ENCODE results near the gene AKAP14. TPM values are rescaled to one million over a fixed set of nuclear protein-coding genes. Genes with fewer than 3 reads are reported as not detected.
"Not testable (repeated sequence)": the region's sequence is repeated elsewhere in the genome, so short reads cannot be mapped to it uniquely, and the experiment has no call there.

The AKAP14 gene
- total RNA-seq, 2 donors from 2014 or later: not detected

GRCh38 chrX:119899125-119899524, 3.4 kb downstream of the AKAP14 start:
- DNase-seq: peak in 1 of 4 donors; percentile 3
- no peak for TF ChIP-seq POLR2A (IDR thresholded peaks at IDR 0.05)
- TF ChIP-seq CTCF (IDR thresholded peaks at IDR 0.05): no peak
- H3K36me3 ChIP-seq (replicated peaks in 1 of 2; ENCODE audit: insufficient read depth in 1 of 2, low read depth in 2 of 2): no peaks in the 10 kb centered on the region
- no peak for ATAC-seq
- no peaks in the 10 kb centered on the region for H3K4me1 ChIP-seq
- H3K27ac ChIP-seq: no peak overlapping the region
- WGBS, 2 donors: 29% methylated on average over 2 of the region's 2 CpGs; no CpG with 5 or more reads in 1 of the 2 donors
- no peak overlapping the region for H3K4me3 ChIP-seq
- intact Hi-C loops (cut with DNase I): no loop called here
- H3K27me3 ChIP-seq: no peaks in the 10 kb centered on the region
- no peaks in the 10 kb centered on the region for H3K9me3 ChIP-seq

GRCh38 chrX:119900976-119901375, 5.3 kb downstream of the AKAP14 start:
- intact Hi-C loops (cut with DNase I): no loop called here
- H3K27me3 ChIP-seq: no peaks in the 10 kb centered on the region
- H3K4me3 ChIP-seq: no peak overlapping the region
- WGBS, 2 donors: 45 to 73% methylated on average over 1 of the region's 1 CpG
- H3K9me3 ChIP-seq: no peaks in the 10 kb centered on the region
- H3K27ac ChIP-seq: no peak overlapping the region
- no peaks in the 10 kb centered on the region for H3K4me1 ChIP-seq
- TF ChIP-seq POLR2A (IDR thresholded peaks at IDR 0.05) (no peak), CTCF (IDR thresholded peaks at IDR 0.05) (no peak)
- H3K36me3 ChIP-seq (replicated peaks in 1 of 2; ENCODE audit: insufficient read depth in 1 of 2, low read depth in 2 of 2): no peaks in the 10 kb centered on the region
- no peak for DNase-seq
- no peak for ATAC-seq

- Histone ChIP-seq H3K36me3 (replicated peaks in 1 of 2; ENCODE audit: insufficient read depth in 1 of 2, low read depth in 2 of 2) (no peaks in the 10 kb centered on the region), H3K27me3 (no peaks in the 10 kb centered on the region), H3K4me1 (no peaks in the 10 kb centered on the region), H3K4me3 (no peak overlapping the region), H3K9me3 (no peaks in the 10 kb centered on the region), H3K27ac (no peak overlapping the region)
- WGBS, 2 donors: 83 to 93% methylated on average over 4 to 5 of the region's 5 CpGs
- ATAC-seq (no peak), DNase-seq (no peak)
- TF ChIP-seq CTCF (IDR thresholded peaks at IDR 0.05) (no peak), POLR2A (IDR thresholded peaks at IDR 0.05) (no peak)
- intact Hi-C loops (cut with DNase I): no loop called here
These were observed 20.6 kb downstream of the AKAP14 start for GRCh38 chrX:119916310-119916709.

GRCh38 chrX:119917877-119918276, 22.2 kb downstream of the AKAP14 start:
- TF ChIP-seq POLR2A (IDR thresholded peaks at IDR 0.05) (no peak), CTCF (IDR thresholded peaks at IDR 0.05) (no peak)
- ATAC-seq (no peak), DNase-seq (no peak)
- Histone ChIP-seq H3K4me1 (no peaks in the 10 kb centered on the region), H3K27ac (no peak overlapping the region), H3K4me3 (no peak overlapping the region), H3K27me3 (no peaks in the 10 kb centered on the region), H3K9me3 (no peaks in the 10 kb centered on the region), H3K36me3 (replicated peaks in 1 of 2; ENCODE audit: insufficient read depth in 1 of 2, low read depth in 2 of 2) (no peaks in the 10 kb centered on the region)
- intact Hi-C loops (cut with DNase I): no loop called here
- WGBS, 2 donors: 88 to 90% methylated on average over 2 of the region's 2 CpGs

- no peak overlapping the region for H3K4me3 ChIP-seq
- no peaks in the 10 kb centered on the region for H3K9me3 ChIP-seq
- H3K27me3 ChIP-seq: no peaks in the 10 kb centered on the region
- 88 to 92% methylated on average over 5 of the region's 5 CpGs for WGBS, 2 donors
- no peak for TF ChIP-seq CTCF (IDR thresholded peaks at IDR 0.05)
- TF ChIP-seq POLR2A (IDR thresholded peaks at IDR 0.05): no peak
- intact Hi-C loops (cut with DNase I): no loop called here
- DNase-seq (no peak), ATAC-seq (no peak)
- H3K27ac ChIP-seq: no peak overlapping the region
- no peaks in the 10 kb centered on the region for H3K36me3 ChIP-seq (replicated peaks in 1 of 2; ENCODE audit: insufficient read depth in 1 of 2, low read depth in 2 of 2)
- H3K4me1 ChIP-seq: no peaks in the 10 kb centered on the region
These were observed 24.3 kb downstream of the AKAP14 start for GRCh38 chrX:119919835-119920585.

GRCh38 chrX:119922391-119922790, 26.7 kb downstream of the AKAP14 start:
- ATAC-seq; intact Hi-C loops (cut with DNase I): not testable (repeated sequence)

More at GRCh38 chrX:119922391-119922790, 26.7 kb downstream of the AKAP14 start:
- DNase-seq; H3K27ac ChIP-seq; H3K27me3 ChIP-seq; H3K9me3 ChIP-seq; H3K36me3 ChIP-seq (replicated peaks in 1 of 2; ENCODE audit: insufficient read depth in 1 of 2, low read depth in 2 of 2); H3K4me3 ChIP-seq; H3K4me1 ChIP-seq: not testable (repeated sequence)
- WGBS, 2 donors: 91 to 100% methylated on average over 4 to 7 of the region's 7 CpGs

All from body of pancreas (tissue), 4 donors.